Measurements from ENCODE around the gene SORCS2. TPM values are rescaled to one million over a fixed set of nuclear protein-coding genes. Genes with fewer than 3 reads are reported as not detected.

The SORCS2 gene
- total and polyA plus RNA-seq, 2 experiments from 2014 or later: 0.38 to 1.4 TPM

- 71 to 72% methylated on average over 7 of the region's 7 CpGs for WGBS, 2 experiments (ENCODE audit: low coverage in 1 of 2, low lambda C conversion rate in 2 of 2, missing lambda C conversion rate in 2 of 2)
- in situ Hi-C loops (cut with MboI): no loop called here
- Histone ChIP-seq H3F3A (ENCODE audit: insufficient read depth) (no peaks in the 10 kb centered on the region), H4K20me1 (ENCODE audit: insufficient read depth) (no peaks in the 10 kb centered on the region), H3K27ac (no peak overlapping the region), H3K4me2 (ENCODE audit: unreplicated experiment) (no peak overlapping the region), H3K9me2 (ENCODE audit: insufficient read depth) (no peaks in the 10 kb centered on the region), H2AFZ (no peak overlapping the region), H3K27me3 (replicated peaks; ENCODE audit: insufficient read depth) (peaks cover 3% of the 10 kb centered on the region; the same call in 1 of the 2 replicates), H3K79me2 (ENCODE audit: insufficient read depth) (no peaks in the 10 kb centered on the region), H3K4me3 (no peak overlapping the region), H3K36me3 (ENCODE audit: low read depth) (no peaks in the 10 kb centered on the region), H3K4me1 (ENCODE audit: insufficient read depth) (peaks cover 9% of the 10 kb centered on the region; the same call in 1 of the 2 replicates), H3K9me3 (ENCODE audit: low read depth) (no peaks in the 10 kb centered on the region), H3K9ac (no peak overlapping the region)
- DNase-seq: no peak
- TF ChIP-seq EZH2 (IDR thresholded peaks at IDR 0.05; ENCODE audit: insufficient read depth, poor library complexity, severe bottlenecking) (no peak), EZH2phosphoT487 (IDR thresholded peaks at IDR 0.05; ENCODE audit: insufficient read depth, low read depth) (no peak)
Measured at GRCh38 chr4:7259039-7259438, 66.7 kb downstream of the SORCS2 start.

GRCh38 chr4:7260569-7260968 is 68.2 kb downstream of the SORCS2 start:
- Histone ChIP-seq H4K20me1 (ENCODE audit: insufficient read depth) (no peaks in the 10 kb centered on the region), H3K79me2 (ENCODE audit: insufficient read depth) (no peaks in the 10 kb centered on the region), H3K36me3 (ENCODE audit: low read depth) (no peaks in the 10 kb centered on the region), H3K4me3 (no peak overlapping the region), H3K4me1 (ENCODE audit: insufficient read depth) (peaks cover 9% of the 10 kb centered on the region; the same call in 1 of the 2 replicates), H3K27me3 (replicated peaks; ENCODE audit: insufficient read depth) (peaks cover 3% of the 10 kb centered on the region; the same call in 1 of the 2 replicates), H3K4me2 (ENCODE audit: unreplicated experiment) (no peak overlapping the region), H3K27ac (no peak overlapping the region), H2AFZ (no peak overlapping the region), H3K9me3 (ENCODE audit: low read depth) (no peaks in the 10 kb centered on the region), H3F3A (ENCODE audit: insufficient read depth) (no peaks in the 10 kb centered on the region), H3K9ac (no peak overlapping the region), H3K9me2 (ENCODE audit: insufficient read depth) (no peaks in the 10 kb centered on the region)
- TF ChIP-seq EZH2phosphoT487 (IDR thresholded peaks at IDR 0.05; ENCODE audit: insufficient read depth, low read depth) (no peak), EZH2 (IDR thresholded peaks at IDR 0.05; ENCODE audit: insufficient read depth, poor library complexity, severe bottlenecking) (no peak)
- 77 to 79% methylated on average over 7 of the region's 7 CpGs for WGBS, 2 experiments (ENCODE audit: low coverage in 1 of 2, low lambda C conversion rate in 2 of 2, missing lambda C conversion rate in 2 of 2)
- in situ Hi-C loops (cut with MboI): no loop called here
- DNase-seq: no peak

GRCh38 chr4:7261087-7261486 is 68.7 kb downstream of the SORCS2 start:
- H3K36me3 ChIP-seq (ENCODE audit: low read depth): no peaks in the 10 kb centered on the region
- no peaks in the 10 kb centered on the region for H3F3A ChIP-seq (ENCODE audit: insufficient read depth)
- H3K27ac ChIP-seq: no peak overlapping the region
- no peaks in the 10 kb centered on the region for H3K9me3 ChIP-seq (ENCODE audit: low read depth)
- H2AFZ ChIP-seq: no peak overlapping the region
- no peak overlapping the region for H3K4me2 ChIP-seq (ENCODE audit: unreplicated experiment)
- H3K4me3 ChIP-seq: no peak overlapping the region
- TF ChIP-seq EZH2 (IDR thresholded peaks at IDR 0.05; ENCODE audit: insufficient read depth, poor library complexity, severe bottlenecking) (no peak), EZH2phosphoT487 (IDR thresholded peaks at IDR 0.05; ENCODE audit: insufficient read depth, low read depth) (no peak)
- in situ Hi-C loops (cut with MboI): no loop called here
- 5 to 11% methylated on average over 8 of the region's 8 CpGs for WGBS, 2 experiments (ENCODE audit: low coverage in 1 of 2, low lambda C conversion rate in 2 of 2, missing lambda C conversion rate in 2 of 2)
- H3K4me1 ChIP-seq (ENCODE audit: insufficient read depth): peaks cover 13% of the 10 kb centered on the region
- peak; percentile 62 for DNase-seq
- peak overlapping the region; percentile 9; the same call in 1 of the 2 replicates for H3K9ac ChIP-seq
- peaks cover 3% of the 10 kb centered on the region; the same call in 1 of the 2 replicates for H3K27me3 ChIP-seq (replicated peaks; ENCODE audit: insufficient read depth)
- no peaks in the 10 kb centered on the region for H3K79me2 ChIP-seq (ENCODE audit: insufficient read depth)
- no peaks in the 10 kb centered on the region for H3K9me2 ChIP-seq (ENCODE audit: insufficient read depth)
- H4K20me1 ChIP-seq (ENCODE audit: insufficient read depth): no peaks in the 10 kb centered on the region

- Histone ChIP-seq H2AFZ (no peak overlapping the region), H3K4me1 (ENCODE audit: insufficient read depth) (peaks cover 17% of the 10 kb centered on the region), H3K9me3 (ENCODE audit: low read depth) (no peaks in the 10 kb centered on the region), H3K4me3 (no peak overlapping the region), H3K9ac (peak overlapping the region; percentile 9; the same call in 1 of the 2 replicates), H3K9me2 (ENCODE audit: insufficient read depth) (no peaks in the 10 kb centered on the region), H3K27me3 (replicated peaks; ENCODE audit: insufficient read depth) (peaks cover 3% of the 10 kb centered on the region; the same call in 1 of the 2 replicates), H3K4me2 (ENCODE audit: unreplicated experiment) (no peak overlapping the region), H3K36me3 (ENCODE audit: low read depth) (no peaks in the 10 kb centered on the region), H3F3A (ENCODE audit: insufficient read depth) (no peaks in the 10 kb centered on the region), H3K79me2 (ENCODE audit: insufficient read depth) (no peaks in the 10 kb centered on the region), H3K27ac (no peak overlapping the region), H4K20me1 (ENCODE audit: insufficient read depth) (no peaks in the 10 kb centered on the region)
- 22 to 26% methylated on average over 6 of the region's 6 CpGs for WGBS, 2 experiments (ENCODE audit: low coverage in 1 of 2, low lambda C conversion rate in 2 of 2, missing lambda C conversion rate in 2 of 2)
- no peak for TF ChIP-seq EZH2phosphoT487 (IDR thresholded peaks at IDR 0.05; ENCODE audit: insufficient read depth, low read depth)
- no peak for TF ChIP-seq EZH2 (IDR thresholded peaks at IDR 0.05; ENCODE audit: insufficient read depth, poor library complexity, severe bottlenecking)
- in situ Hi-C loops (cut with MboI): no loop called here
- no peak for DNase-seq
Measured at GRCh38 chr4:7261536-7261935, 69.2 kb downstream of the SORCS2 start.

Measured in GM23248 (cell line).